Measurements from ENCODE around the gene NOL11.
"Not testable (repeated sequence)": the region's sequence is repeated elsewhere in the genome, so short reads cannot be mapped to it uniquely, and the experiment has no call there.

NOL11 gene

DNA sequence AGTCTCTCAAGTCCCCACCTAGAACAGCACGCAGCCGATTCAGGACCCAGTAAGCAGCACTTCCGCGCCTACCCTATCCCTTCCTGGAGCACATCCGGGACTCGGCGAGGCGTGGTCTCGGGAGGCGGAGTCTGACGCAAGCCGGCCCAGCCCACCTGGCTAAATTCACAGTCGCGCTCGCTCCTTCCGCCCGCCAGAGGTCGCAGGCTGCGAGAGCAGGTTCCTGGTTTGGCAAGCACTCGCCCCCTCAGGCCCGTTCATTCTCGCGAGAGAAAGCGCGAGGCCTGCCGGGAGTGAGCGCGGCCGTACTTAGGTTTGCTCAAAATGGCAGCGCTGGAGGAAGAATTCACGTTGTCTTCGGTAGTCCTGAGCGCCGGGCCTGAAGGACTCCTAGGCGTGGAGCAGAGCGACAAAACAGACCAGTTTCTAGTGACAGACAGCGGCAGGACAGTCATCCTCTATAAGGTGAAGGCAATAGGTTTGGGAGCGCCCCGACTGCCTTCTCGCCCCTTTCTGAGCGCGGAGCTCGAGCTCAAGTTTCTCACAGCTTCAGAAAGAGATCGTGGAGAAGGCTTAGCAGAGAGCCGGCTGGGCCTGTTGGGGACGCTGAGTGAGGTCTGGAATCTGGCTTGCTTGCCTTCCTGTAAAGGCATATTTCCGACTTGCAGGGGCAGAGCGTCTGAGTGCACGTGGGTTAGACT is at the start of gene NOL11:
Gene NOL11, plus strand, starts transcription at position 313 of the 701 bp plus-strand sequence. Its CDS starts 12 bp downstream, at position 325.
- peak; percentile 99 for DNase-seq (ENCODE audit: low spot score)

- DNase-seq (ENCODE audit: low spot score), result no peak
Observed at GRCh38 chr17:67671493-67671892, 46.2 kb upstream of the NOL11 start.

DNA sequence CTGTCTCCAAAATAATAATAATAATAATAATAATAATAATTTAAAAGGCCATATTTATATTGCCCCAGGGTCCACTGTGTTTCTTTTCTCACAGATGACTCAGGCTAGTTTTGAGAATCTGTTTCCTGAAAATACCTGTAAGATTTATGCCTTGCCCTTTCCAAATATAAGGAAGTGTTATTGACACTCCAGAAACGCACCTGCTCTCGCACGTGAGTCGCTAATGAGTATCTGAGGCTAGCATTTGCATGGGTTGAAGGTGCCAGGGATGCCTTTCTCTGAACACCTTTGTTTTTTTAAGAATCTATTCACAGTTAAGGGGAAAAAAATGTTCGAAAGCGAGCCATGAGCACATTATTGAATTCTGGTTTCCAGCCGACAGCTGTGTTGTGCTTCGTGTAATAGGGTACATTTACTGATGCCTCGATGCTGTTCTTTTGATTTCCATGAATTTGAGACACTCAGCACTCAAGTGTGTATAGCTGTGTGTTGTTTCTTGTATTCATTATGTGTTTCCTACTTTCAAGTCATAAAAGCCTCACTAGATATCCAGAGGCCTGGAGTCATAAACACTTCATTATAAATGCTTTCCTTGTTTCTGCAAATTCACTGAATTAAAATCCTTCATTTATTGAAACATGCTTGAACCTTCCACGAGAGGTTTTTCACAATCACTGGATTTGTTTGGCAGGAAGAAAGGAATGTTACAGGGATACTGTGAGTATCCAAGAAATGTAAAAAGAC is 45.0 kb upstream of the NOL11 start:
- DNase-seq (ENCODE audit: low spot score), result peak; percentile 22

DNA sequence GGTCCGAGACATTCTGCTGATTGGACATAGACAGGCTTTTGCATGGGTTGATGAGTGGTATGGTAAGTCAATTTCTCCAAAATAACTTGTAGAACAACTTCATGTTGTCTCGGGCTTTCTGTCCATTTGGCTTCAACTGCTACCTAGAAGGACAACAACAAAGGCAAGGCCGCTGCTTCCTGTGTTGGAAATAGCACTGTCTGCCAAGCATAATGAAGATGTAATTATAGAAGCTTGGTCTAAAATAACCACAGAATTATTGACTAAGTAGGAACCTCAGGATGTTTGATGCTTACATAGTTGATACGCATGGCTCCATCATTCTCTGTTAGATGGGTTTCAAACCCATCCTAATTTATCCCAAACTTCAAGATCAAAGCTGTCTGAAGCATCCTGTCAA is 42.3 kb upstream of the NOL11 start:
- no peak for DNase-seq (ENCODE audit: low spot score)

DNA sequence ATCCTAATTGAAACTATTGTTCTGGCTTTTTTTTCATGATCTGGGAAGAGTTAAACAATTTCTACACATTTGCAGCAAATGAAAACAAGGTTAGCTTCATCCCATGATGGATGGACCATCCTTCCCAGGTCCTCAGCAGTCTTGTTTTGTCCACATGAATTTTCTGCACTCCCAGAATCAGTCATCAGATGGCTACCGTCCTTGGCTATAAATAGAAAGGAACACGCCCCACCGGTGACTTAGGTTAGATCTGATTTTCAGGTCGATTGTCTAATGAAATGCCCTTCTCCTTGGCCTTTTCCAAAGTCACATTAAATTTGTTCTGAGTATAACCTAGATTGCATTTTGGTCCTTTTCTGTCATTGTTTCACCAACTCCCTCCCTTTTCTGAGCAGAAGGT is 41.4 kb upstream of the NOL11 start:
- no peak for DNase-seq (ENCODE audit: low spot score)

DNA sequence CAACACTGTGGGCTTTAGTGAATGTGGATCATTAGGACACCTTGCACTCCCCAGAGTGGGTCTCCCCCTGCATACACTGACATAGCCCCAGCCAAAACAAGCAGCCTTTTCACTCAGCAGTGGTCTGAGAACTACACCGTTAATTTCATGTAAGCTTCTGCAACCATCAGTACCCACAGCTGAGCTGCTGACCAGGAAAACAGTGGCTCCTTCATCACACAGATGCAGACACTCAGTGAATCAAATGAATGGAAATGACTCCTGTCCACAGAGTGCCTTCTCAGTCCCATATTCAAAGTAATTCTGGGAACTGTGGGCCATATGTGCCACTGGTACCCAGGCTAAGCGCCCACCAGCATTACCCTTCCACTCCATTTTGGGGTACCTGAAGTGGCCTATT is 39.3 kb upstream of the NOL11 start:
- no peak for DNase-seq (ENCODE audit: low spot score)

- DNase-seq (ENCODE audit: low spot score), result no peak
Observed at GRCh38 chr17:67679225-67679624, 38.5 kb upstream of the NOL11 start.

- DNase-seq (ENCODE audit: low spot score), result no peak
Observed at GRCh38 chr17:67679721-67680120, 38.0 kb upstream of the NOL11 start.

GRCh38 chr17:67680445-67681224 is 37.1 kb upstream of the NOL11 start:
- no peak for DNase-seq (ENCODE audit: low spot score)

DNA sequence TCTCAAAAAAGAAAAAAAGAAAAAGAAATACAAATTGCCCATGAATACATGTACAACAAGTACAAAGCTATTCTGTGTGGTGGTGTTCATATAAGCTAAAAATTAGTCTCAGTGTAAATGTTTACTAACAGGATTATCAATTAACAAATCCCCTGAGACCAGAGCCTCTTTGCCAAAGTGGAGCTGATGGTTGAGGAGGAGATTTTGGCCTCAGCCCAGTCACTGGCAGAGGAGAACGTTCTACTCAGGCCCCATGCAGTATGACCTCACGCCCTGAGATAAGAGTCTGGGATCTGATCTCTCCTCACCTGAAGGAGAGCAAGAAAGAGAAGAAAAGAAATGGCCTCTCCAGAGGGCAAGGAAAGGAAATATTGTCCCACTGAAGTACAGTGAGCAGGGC is 35.5 kb upstream of the NOL11 start:
- no peak for DNase-seq (ENCODE audit: low spot score)

GRCh38 chr17:67685351-67685750 is 32.4 kb upstream of the NOL11 start:
- no peak for DNase-seq (ENCODE audit: low spot score)

GRCh38 chr17:67686241-67686640 is 31.5 kb upstream of the NOL11 start:
- no peak for DNase-seq (ENCODE audit: low spot score)

DNA sequence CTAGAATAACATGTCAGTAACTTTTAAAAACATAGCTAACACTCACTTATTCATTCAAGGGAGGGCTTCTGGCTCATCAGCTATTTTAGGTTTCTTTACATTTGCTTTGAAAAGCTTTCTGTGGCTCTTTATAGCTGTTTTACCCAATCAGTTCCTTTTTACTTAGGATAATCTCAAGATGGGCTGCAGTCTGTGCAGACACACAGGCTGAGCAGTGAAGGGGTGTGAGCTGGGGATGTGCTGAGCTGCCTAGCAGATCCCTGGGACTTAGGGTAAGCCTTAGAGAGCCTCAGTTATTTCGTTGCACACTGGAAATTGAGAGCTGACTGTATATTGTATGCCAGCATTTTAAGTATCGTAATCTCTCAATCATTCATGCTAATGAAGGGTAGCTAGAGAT is 30.2 kb upstream of the NOL11 start:
- no peak for DNase-seq (ENCODE audit: low spot score)

DNA sequence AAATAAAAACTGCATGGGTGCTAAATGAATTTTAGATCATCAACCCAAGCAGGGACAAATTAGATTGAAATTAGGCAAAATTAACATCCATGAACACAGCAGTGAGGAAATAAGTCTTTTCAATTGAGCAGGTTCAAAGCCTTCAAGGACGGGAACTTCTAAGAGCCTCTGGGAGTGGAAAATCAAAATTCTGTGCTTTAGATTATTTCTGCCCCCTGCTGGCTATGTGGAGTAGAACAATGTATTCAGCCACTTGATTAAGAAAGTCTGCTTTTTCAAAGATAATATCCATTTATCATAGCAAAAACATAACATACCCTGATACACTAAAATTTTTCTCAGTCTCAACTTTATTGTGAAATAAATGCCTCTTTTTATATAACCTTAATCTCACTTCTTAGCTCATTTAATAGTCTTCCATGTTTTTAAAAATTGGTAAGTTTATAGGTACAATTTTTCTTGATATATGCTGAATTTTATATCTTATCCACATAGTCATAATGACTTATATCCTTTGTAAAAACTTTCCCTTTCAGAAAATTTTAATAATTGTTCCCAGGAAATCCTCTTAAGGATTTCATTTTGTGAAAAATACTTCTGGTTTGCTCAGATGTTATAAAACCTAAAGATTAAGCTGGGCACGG is 28.1 kb upstream of the NOL11 start:
- DNase-seq (ENCODE audit: low spot score), result peak; percentile 66

- no peak for DNase-seq (ENCODE audit: low spot score)
Observed at GRCh38 chr17:67693811-67694210, 23.9 kb upstream of the NOL11 start.

GRCh38 chr17:67696347-67696746 is 21.4 kb upstream of the NOL11 start:
- DNase-seq (ENCODE audit: low spot score), result no peak

- DNase-seq (ENCODE audit: low spot score), result peak; percentile 6
Observed at GRCh38 chr17:67696853-67697498, 20.8 kb upstream of the NOL11 start.

GRCh38 chr17:67700037-67700724 is 17.6 kb upstream of the NOL11 start:
- DNase-seq (ENCODE audit: low spot score), result no peak

- DNase-seq (ENCODE audit: low spot score), result no peak
Observed at GRCh38 chr17:67700725-67701119, 17.0 kb upstream of the NOL11 start.

DNA sequence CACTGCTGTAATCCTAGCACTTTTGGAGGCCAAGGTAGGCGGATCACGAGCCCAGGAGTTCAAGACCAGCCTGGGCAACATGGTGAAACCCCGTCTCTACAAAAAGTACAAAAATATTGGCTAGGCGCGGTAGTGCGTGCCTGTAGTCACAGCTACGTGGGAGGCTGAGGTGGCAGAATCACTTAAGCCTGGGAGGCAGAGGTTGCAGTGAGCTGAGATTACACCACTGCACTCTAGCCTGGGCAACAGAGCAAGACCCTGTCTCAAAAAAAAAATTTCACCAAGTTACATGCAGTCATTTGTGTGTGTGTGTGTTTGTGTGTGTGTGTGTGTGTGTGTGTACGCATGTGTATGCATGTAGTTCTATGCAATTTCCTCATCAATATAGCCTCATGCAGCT is 14.9 kb upstream of the NOL11 start:
- not testable (repeated sequence) for DNase-seq (ENCODE audit: low spot score)

DNA sequence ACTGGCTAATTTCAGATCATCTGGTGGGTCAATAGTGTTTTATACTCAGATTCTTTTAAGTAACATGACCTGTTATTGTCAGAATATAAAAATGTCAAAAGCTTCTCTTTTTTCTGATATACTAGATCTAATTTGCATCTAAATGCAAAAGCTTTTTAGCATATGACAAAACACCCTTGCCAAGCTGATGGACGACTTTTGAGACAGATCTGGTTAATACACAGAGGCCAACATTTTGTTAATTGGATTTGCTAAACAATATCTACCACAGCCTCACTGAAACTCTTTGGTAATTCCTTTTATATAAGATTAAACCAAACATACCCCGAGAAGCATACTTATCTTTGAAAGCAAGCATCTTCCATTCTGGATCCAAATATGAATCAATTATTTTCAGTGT is 10.3 kb upstream of the NOL11 start:
- DNase-seq (ENCODE audit: low spot score), result no peak
